ENCODE data around the gene MED12L.
A peak's percentile ranks its signal among the peaks of the same experiment; 100 is the strongest.

The MED12L gene

DNA sequence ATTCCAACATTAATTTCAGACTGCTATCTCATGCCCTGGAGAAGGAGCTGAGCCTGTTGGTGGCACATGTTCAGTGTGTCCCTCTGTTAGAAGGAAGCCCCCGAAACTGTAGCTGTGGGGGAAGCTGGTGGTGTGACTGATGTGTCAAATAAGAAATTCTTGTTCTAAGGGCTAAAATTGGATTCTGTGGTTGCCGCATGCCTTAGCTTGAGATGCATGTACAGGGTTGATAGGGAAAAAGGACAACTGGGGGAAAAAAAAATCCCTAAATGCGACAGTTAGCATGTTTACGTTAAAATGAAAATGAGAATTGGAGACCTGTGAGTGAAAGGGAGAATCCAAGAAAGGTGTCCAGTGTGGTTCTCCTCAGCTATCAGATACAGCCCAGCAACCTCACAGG, 58.6 kb downstream of the MED12L start:
- no peak for DNase-seq (ENCODE audit: low read depth)

DNA sequence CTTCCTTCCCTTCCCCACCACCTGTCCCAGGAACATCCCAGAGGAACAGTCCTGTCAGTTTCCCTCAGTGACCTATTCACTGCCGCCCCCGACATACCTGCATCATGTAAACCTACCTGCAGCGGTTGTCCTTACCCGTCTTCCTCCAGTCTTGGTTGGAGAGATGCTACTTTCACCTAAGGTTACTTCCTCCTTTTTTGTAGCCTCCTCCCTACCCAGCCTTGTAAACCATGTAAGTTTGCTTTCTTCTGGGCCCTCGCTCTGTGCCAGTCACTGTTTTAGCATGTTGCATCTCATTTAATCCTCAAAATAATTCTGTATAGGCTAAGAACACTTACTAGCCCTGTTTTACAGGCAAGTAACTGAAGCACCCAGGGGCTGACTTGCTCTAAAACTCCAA, 59.3 kb downstream of the MED12L start:
- no peak for DNase-seq (ENCODE audit: low read depth)

DNA sequence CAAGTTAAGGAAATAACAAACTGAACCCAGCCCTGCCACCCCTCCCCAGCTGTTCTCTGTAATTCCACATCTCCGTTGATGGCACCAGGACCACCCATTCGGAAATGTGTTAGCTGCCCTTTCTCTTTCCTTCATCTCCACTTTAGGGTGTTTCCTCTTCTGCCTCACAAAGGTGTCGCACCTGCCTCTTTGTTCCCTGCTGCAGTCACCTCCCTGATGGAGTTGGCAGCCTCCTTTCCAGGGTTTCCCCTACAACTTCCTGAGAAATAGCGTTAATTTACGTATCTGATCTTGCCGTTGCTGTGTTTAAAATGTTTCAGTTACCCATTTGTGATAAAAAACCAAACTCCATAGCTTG, 60.2 kb downstream of the MED12L start:
- no peak for DNase-seq (ENCODE audit: low read depth)

DNA sequence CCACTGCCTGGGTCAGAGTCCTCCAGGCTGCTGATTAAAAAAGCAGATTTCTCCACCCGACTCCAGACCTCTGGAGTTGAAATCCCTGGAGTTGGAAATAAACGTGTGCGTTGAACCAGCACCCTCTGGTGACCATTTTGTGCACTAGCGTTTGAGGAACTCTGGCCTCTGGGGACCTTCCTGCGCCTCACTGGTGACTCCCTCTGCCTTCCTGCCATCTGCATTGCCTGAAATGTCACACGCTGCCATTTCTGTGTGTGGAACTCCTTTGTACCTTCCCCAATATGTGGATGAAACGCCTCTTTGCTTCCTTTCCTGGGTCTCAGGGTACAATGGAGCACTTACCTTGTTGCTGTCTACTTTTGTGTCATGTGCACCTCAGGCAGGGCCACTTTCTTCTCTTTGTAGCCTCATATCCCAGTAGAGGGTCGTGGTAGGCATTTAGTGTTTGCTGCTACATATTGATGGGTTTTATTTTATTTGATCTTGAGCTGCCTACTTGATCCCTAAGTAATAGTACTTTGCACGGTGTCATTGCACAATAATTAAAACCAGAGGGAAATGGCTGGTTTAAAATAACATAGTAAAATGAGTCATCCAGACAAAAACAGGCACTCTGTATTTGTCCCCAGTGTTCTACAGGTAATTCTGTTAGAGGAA, 60.7 kb downstream of the MED12L start:
- DNase-seq (ENCODE audit: low read depth) = peak; percentile 27

DNA sequence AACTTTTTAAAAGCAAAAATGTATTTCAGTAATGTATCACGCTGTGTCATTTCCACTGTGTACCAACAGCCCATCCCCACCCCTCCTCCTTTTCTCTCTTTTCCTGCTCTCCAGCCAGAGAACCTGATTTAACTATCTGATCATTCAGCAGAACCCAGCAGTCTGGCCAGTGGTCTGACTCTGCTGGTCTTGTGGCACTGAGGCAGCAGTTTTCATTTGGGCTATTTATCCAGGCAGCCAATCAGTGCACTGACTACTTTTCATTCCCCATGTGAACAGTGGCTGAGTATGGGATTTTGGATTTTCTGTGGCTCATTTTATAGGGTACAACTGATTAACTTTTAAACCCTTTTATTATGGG, 61.2 kb downstream of the MED12L start:
- DNase-seq (ENCODE audit: low read depth) = no peak

DNA sequence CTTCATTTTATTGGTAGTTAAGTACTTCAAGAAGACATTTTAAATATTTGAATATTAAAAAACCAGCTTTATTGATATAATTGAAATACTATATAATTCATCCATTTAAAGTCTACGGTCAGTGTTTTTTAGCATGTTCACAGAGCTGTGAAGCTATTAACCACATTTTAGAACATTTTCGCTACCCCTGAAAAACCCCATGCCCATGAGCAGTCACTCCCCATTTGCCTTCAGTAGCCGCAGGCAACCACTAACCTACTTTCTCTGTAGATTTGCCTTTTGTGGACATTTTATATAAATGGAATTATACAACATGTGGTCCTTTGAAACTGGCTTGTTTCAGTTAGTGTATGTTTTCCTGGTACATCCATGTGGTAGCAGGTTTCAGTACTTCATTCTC, 61.8 kb downstream of the MED12L start:
- DNase-seq (ENCODE audit: low read depth) = no peak

DNA sequence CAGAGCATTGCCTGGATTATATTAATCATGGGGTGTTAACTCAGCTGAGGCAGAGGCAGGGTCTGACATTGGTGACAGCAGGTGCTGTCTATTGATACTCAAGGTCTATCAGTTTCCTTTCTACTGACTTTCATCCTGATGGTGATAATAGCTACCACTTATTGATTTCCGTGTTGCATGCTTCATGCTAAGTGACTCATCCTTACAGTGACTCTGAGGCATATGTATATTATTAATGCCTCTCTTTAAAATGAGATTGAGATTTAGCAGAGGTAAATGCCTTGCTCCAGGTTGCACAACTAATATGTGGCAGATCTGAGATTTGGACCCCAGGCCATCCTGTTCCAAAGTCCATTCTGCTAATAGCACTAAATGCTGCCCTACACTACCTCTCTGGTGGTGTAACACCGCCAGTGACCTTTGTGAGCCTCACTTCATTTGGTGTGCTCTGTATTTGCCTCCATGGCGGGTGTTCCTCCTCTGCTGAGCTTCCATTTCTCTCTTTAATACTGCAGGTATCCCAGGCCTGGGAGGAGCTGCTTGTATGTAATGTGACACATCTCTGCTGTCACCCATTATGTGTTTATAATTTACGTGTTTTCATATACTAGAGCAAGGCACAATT, 67.1 kb downstream of the MED12L start:
- no peak for DNase-seq (ENCODE audit: low read depth)

DNA sequence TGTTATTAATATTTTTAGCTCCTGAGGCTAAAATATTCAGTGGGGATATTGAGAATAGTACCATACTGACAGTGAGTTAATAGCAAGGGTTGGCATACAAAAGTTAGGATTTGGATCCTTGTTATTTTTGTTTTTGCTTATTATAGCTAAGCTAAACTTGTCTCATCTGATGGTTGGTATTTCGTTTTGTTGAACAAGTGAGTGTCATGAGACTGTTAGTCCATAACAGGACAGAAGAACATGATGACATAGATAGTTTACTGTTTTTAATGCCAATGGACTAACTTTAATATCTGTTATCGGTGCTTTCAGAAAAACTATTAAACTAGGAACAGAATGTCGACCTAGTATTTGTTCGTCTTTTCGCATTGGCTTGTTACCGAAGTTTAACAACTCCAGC, 69.1 kb downstream of the MED12L start:
- DNase-seq (ENCODE audit: low read depth) = no peak

DNA sequence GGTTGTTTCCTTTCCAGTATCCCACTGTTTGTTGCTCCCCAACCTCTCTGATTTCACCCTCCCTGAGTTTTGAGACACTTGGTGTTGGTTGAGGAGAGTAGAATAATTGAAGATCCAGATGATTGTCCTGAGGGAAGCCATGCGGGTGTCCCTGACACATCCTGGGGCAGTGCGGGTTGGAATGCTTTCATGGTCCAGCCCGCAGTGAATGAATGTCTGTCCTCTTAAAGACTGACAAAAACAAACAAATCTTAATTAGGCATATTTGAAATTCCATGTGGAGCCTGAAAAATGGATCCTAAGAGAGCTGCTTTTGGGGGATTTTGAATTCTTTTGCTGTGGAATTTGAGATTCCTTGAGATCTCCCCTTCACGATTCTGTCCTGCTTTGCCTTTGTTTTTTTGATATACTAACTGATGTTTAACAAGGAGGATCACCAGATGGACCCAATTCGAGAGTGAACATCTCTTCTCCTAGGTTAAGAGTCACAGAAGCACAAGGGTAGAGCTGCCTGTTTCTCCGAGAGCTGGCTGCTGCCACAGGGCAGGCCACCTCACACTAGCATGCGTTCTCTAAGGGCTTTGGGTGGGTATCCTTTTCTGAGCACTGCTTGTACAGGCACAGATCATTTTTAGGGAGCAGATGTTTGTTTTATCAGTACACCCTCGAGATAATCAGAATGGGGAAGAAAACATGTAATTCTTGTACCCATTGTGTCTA, 70.1 kb downstream of the MED12L start:
- DNase-seq (ENCODE audit: low read depth) = no peak

DNA sequence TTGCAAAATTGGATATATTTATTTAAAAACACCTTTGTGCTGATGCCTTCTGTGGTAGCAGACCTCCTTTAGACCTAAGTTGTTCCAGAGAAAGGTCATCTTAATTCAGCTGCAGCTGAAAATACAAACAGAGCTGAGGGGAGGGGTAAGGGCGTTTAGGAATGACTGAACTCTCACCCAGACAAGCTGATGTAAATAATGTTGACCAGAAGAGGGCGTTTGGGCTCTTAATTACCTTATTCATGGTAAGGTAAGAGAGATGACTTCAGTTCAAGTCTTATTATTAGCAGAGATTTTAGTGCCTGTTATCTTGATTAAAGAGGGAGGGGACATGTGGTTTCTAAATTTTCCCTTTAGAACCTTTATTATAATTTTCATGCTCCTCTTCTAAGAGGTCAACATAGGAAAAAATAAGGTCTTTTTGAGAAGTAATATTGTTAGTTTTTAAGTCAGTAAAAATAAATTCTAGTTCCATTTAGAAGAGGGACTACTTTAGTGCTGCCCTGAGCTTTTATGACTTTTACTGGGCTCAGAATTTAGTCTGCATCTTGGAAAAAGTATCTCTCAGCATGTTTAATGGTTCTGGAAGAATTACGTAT, 71.3 kb downstream of the MED12L start:
- DNase-seq (ENCODE audit: low read depth) = no peak

DNA sequence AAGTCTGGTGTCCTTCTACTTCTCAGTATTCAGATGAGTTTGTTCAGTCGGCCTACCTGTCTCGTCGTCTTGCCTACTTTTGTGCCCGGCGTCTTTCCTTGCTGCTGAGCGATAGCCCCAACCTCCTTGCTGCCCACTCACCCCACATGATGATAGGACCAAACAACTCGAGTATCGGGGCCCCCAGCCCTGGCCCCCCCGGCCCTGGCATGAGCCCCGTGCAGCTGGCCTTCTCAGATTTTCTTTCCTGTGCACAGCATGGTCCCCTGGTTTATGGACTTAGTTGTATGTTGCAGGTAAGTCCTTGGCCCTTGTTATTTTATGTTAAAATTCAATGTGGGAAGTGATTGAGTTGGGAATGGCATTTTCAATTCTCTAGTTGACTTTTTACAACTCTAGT, 74.3 kb downstream of the MED12L start:
- DNase-seq (ENCODE audit: low read depth) = no peak

DNA sequence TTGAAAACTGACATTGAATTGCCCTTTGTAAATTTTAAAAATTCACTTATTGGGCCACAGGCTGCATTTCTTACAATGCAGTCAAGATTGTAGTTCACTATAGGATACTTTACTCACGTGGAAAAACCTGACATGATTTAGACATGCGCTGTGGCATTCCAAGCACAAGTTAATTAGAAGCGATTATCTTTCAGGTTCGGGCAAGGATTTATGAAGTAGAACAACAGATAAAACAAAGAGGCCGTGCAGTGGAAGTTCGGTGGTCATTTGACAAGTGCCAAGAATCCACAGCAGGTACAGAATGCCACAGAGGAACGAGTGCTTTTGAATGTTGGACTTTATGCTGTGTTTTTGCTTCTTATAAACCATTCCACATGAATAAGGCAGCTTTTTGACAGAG, 79.8 kb downstream of the MED12L start:
- DNase-seq (ENCODE audit: low read depth) = no peak

DNA sequence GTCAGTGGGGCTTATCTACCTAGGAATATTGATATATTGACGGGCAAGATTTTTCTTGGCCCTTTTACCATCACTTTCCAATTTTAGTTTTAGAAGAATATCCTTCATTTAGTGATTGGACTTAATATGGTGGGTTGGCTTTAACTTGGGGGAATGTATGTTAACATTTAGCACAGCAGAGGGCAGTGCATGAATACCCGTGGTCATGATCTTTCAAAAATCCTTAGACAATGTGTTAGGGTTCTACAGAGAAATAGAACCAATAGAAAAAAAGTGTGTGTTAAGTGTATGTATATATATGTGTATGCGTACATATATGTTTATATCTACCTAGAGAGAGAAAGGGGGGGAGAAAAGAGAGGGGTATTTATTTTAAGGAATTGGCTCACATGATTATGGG, 80.7 kb downstream of the MED12L start:
- no peak for DNase-seq (ENCODE audit: low read depth)

DNA sequence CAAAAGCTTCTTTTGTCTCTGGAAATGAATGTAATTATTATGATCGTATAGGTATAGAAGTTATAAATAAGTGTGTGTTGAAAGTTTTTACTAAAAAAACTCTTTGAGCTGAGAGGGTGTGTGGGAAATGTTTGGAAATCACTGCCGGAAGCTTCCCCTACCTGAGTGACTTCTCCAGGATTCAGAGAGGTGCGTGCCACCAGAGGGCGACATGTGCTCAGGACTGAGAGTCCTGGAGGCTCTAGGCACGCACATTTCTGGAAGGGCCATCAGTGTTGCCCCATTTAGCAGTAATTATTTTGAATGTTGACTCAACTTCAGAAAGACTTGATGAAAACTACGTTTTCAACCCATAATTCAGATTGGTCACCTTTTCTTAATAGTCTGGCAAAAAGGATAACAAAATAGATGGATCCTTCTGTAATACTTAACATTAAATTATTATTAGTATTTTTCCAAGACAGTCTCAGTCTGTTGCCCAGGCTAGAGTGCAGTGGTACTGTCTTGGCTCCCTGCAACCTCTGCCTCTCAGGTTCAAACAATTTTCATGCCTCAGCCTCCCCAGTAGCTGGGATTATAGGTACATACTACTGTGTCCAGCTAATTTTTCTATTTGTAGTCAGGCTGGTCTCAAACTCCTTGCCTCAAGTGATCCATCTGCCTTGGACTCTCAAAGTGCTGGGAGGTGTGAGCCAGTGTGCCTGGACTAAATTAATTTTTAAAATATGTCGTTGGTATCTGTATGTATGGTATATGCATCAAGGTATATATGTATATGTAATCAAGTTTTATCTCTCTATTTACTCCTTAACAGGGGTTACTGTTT, 83.0 kb downstream of the MED12L start:
- DNase-seq (ENCODE audit: low read depth) = peak; percentile 72

DNA sequence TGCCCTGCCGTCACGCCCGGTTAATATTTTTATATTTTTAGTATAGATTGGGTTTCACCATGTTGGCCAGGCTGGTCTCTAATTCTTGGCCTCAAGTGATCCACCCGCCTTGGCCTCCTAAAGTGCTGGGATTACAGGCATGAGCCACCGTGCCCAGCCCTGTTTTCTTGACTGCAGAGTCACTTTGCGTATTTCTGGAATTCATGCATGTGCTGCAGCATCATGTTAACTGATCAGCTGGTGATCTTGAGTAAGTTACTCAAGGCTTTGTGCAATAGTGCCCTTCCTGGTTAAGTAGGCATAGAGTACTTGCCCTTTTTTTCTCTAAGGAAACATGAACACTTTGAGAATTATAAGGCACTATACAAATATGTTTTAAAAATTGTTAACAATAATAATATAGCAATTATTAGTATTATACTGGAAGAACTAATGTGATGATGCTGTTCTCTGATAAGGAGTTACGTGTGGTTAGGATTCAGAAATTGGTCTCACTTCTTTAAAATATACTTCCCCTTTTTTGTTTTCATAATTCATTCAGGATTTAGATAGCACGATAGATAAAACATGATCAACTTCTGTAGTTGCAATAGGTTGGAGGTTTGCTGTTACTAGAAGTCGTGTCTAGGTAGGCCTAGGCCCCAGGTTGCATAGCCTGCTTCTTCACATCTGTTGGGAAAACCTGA, 83.9 kb downstream of the MED12L start:
- no peak for DNase-seq (ENCODE audit: low read depth)

DNA sequence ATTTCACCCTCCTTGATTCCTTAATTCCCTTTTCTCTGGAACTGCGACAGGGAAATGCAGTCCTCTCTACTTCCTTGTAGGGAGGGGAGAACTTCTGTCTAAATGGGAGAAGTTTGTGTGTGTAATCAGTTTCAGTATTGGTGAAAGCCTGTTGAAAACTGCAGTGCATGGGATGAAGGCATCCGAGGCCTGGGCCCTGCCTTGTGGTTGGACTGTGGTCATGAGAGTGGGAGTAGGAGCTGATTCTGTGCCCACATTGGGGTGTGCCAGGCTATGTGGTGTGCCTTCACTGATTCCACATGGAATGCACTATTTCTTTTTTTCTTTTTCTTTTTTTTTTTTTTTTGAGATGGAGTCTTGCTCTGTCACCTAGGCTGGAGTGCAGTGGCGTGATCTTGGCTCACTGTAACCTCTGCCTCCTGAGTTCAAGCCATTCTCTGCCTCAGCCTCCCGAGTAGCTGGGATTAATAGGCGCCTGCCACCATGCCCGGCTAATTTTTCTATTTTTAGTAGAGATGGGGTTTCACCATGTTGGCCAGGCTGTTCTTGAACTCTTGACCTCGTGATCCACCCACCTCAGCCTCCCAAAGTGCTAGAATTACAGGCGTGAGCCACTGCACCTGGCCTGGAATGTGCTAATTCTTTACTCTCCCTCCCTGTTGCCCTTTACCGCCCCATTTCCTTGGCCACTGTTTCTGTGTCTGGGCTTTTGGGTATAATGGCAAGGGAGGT, 84.7 kb downstream of the MED12L start:
- peak; percentile 20 for DNase-seq (ENCODE audit: low read depth)

DNA sequence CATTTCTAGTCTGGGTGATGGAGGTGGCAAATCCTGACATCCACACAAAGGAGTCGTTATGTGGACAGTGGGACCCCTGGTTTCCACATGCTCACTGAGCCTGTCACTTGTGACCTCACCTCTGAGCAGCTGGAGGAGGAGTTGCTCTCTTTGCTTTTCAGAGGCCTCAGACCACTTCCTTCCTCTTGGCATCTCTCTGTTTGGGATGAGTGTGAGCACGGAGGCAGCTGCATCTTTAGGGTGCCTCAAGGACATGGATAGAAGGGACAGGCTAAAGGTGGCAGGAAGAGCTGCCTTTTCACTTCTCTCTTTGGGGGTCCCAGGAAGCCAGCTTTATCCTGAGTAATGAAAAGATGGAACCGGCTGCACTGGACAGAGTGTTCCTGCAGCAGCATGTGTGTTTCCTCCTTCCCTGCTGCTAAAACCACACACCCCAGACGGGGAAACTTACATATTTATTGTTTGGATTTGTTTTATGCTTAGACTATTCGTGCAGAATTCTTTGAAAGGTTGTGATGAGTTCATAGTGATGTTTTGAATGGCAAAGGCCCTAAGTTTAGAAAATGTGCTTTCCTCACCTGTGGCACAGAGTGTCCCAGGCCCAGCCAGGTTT, 85.8 kb downstream of the MED12L start:
- DNase-seq (ENCODE audit: low read depth) = no peak

DNA sequence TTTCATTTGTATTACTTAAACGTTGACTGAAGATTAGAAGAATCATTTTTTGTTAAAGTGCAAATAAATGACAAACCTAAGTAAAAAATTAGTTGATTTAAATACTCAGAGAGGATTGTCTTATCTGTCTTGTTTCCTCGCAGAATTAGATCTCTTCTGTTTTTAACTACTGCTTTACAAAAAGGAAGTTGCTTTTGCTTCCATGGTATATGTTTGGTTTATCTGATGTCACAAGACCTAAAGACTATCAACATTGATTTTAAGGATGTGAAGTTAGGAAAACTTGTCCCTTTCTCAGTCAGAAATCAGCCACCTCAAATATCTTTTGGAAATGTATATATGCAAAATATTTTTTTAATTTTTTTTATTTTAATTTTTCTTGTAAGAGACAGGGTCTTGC, 88.9 kb downstream of the MED12L start:
- DNase-seq (ENCODE audit: low read depth) = no peak

DNA sequence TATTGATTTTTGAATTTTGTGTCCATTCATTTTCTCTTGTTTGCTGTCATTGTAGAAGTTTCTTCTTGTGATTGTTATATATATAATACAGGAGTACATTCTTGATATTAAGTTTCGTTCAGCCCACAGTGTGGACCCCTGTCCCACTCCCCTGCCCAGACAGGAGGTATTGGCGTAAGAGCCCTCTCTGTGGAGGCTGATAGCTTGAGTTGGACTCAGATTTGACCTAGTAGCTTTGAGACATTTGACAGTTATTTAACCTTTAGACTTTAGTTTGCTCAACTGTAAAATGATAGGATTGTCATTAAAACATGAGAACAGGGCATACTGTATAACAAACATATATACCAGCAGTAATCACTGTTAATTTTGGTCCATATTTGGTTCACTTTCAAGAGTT, 90.5 kb downstream of the MED12L start:
- no peak for DNase-seq (ENCODE audit: low read depth)

DNA sequence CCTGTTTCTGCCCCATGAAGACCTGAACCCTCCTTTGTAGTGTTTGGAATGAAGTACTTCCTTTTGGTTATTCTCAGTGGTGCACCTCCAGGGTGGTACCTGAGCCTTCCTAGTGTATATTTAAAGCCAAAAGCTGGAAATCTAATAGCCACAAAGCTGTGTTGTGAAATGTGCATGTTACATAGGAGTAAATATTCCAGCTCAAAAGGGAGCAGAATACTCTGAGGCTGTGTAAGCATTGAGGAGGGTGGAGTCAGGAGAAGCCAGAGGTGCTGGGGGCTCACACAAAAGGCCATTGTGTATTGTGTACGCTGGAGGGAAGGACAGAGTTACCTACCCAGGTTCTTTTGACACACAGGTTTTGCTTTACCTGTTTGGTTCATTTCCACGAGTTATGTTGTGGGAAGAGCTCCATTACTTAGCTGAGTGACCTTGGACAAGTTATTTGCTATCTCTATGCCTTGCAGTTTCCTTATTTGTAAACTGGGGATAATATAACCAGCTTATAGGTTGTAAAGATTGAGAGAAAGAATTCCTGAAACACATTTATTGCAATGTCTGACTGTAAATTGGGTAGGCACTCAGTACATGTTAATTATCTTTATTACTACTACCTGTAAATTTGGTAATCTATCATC, 92.9 kb downstream of the MED12L start:
- DNase-seq (ENCODE audit: low read depth) = no peak

Measured in activated T-helper 9 cell treated with anti-CD3 and anti-CD28 coated beads, Interleukin-2, amount 50 U/mL, for 16 hours (primary cell).